Colon (tissue), 2 donors: Measurements from ENCODE around the gene GPR183.

Experiments
- FAIRE-seq: peaks from 2 replicates; lab custom pipeline; 2012; peaks lifted over from hg19 to GRCh38; lab: Jason Lieb, UNC
- donor health status: control.
- donor health status: control.

Gene GPR183

GRCh38 chr13:99339230-99339721 is 32.1 kb upstream of the GPR183 start:
- FAIRE-seq, result no peak

GRCh38 chr13:99335603-99336002 is 28.4 kb upstream of the GPR183 start:
- no peak for FAIRE-seq

- no peak for FAIRE-seq
Measured at GRCh38 chr13:99335087-99335486, 27.9 kb upstream of the GPR183 start.

GRCh38 chr13:99334221-99334620 is 27.0 kb upstream of the GPR183 start:
- FAIRE-seq, result no peak

- FAIRE-seq, result no peak
Measured at GRCh38 chr13:99332456-99332855, 25.3 kb upstream of the GPR183 start.

GRCh38 chr13:99331881-99332293 is 24.7 kb upstream of the GPR183 start:
- FAIRE-seq, result no peak

- FAIRE-seq, result no peak
Measured at GRCh38 chr13:99330942-99331341, 23.7 kb upstream of the GPR183 start.

GRCh38 chr13:99329477-99329876 is 22.3 kb upstream of the GPR183 start:
- no peak for FAIRE-seq

GRCh38 chr13:99327761-99328160 is 20.6 kb upstream of the GPR183 start:
- no peak for FAIRE-seq

GRCh38 chr13:99327126-99327525 is 19.9 kb upstream of the GPR183 start:
- no peak for FAIRE-seq

- no peak for FAIRE-seq
Measured at GRCh38 chr13:99326012-99326411, 18.8 kb upstream of the GPR183 start.

GRCh38 chr13:99323488-99323887 is 16.3 kb upstream of the GPR183 start:
- FAIRE-seq, result no peak

- FAIRE-seq, result no peak
Measured at GRCh38 chr13:99322297-99323103, 15.3 kb upstream of the GPR183 start.

GRCh38 chr13:99321709-99322108 is 14.5 kb upstream of the GPR183 start:
- FAIRE-seq, result no peak

- FAIRE-seq, result no peak
Measured at GRCh38 chr13:99320693-99321481, 13.7 kb upstream of the GPR183 start.

- no peak for FAIRE-seq
Measured at GRCh38 chr13:99316657-99317256, 9.6 kb upstream of the GPR183 start.

- no peak for FAIRE-seq
Measured at GRCh38 chr13:99316224-99316623, 9.0 kb upstream of the GPR183 start.

GRCh38 chr13:99315186-99315585 is 8.0 kb upstream of the GPR183 start:
- FAIRE-seq, result no peak

GRCh38 chr13:99314640-99315176 is 7.5 kb upstream of the GPR183 start:
- no peak for FAIRE-seq

GRCh38 chr13:99313941-99314340 is 6.7 kb upstream of the GPR183 start:
- no peak for FAIRE-seq

GRCh38 chr13:99313501-99313900 is 6.3 kb upstream of the GPR183 start:
- no peak for FAIRE-seq

GRCh38 chr13:99312493-99312883 is 5.3 kb upstream of the GPR183 start:
- FAIRE-seq, result no peak
